ENCODE measurements around the gene FAM20B.
"Not testable (repeated sequence)": the region's sequence is repeated elsewhere in the genome, so short reads cannot be mapped to it uniquely, and the experiment has no call there.

Gene FAM20B, protein sequence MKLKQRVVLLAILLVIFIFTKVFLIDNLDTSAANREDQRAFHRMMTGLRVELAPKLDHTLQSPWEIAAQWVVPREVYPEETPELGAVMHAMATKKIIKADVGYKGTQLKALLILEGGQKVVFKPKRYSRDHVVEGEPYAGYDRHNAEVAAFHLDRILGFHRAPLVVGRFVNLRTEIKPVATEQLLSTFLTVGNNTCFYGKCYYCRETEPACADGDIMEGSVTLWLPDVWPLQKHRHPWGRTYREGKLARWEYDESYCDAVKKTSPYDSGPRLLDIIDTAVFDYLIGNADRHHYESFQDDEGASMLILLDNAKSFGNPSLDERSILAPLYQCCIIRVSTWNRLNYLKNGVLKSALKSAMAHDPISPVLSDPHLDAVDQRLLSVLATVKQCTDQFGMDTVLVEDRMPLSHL

GRCh38 chr1:179025125-179025974 is at the start of gene FAM20B:
FAM20B (plus strand) TSS chr1:179025894; CDS start chr1:179043848, 17,954 bp downstream.
- DNase-seq, result peak; percentile 93

- DNase-seq, result no peak
Measured at GRCh38 chr1:178976541-178976940, 49.2 kb upstream of the FAM20B start.

DNA sequence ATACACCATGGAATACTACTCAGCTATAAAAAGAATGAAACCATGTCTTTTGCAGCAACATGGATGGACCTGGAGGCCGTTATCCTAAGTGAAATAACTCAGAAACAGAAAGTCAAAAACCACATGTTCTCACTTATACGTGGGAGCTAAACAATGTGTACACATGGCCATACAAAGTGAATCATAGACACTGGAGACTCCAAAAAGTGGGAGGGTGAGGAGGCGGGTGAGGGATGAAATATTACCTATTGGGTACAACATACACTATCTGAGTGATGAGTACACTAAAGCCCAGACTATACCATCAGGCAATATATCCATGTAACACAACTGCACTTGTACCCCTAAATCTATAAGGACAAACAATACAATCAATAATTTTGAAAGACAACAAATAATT is 39.5 kb upstream of the FAM20B start:
- no peak for DNase-seq

- not testable (repeated sequence) for DNase-seq
Measured at GRCh38 chr1:178988198-178988597, 37.5 kb upstream of the FAM20B start.

- no peak for DNase-seq
Measured at GRCh38 chr1:178993559-178993958, 32.1 kb upstream of the FAM20B start.

DNA sequence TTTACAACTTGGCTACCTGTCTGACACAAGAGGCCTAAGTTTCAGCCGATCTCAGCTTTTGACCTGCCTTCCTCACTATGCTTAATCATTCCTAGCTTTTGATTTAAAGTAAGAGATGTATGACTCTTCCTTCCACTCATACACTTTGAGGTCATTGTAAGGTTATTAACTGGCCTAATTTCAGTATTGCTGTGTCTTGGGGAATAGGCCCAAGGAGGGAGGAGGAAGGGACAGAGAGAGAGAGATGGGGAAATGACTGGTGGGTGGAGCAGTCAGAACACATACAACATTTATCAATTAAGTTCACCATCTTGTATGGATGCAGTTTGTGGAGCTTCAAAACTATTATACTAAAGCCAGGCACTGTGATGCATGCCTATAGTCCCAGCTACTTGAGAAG is 28.3 kb upstream of the FAM20B start:
- no peak for DNase-seq

DNA sequence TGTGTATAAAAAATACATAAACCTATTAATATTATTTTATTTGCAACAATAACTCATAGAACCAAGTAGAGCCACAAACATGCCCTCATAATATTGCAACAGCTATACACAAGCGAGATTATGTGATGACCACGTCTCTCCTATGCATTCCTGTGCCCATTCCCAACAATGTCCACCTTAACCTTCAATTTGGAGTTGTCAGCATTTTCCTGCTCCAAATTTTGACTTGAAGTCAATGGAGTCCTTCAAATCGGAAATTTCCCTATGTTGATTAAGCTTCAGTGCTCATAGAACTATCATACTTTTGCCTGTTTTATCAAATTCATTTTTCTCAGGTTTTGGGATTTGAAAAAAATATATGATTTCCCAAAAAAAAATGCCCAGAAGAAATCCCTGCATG is 27.4 kb upstream of the FAM20B start:
- DNase-seq, result no peak

GRCh38 chr1:178999061-178999460 is 26.6 kb upstream of the FAM20B start:
- no peak for DNase-seq

- DNase-seq, result no peak
Measured at GRCh38 chr1:179001451-179001850, 24.2 kb upstream of the FAM20B start.

GRCh38 chr1:179002064-179002463 is 23.6 kb upstream of the FAM20B start:
- not testable (repeated sequence) for DNase-seq

GRCh38 chr1:179002552-179003345 is 22.9 kb upstream of the FAM20B start:
- peak; percentile 68 for DNase-seq

DNA sequence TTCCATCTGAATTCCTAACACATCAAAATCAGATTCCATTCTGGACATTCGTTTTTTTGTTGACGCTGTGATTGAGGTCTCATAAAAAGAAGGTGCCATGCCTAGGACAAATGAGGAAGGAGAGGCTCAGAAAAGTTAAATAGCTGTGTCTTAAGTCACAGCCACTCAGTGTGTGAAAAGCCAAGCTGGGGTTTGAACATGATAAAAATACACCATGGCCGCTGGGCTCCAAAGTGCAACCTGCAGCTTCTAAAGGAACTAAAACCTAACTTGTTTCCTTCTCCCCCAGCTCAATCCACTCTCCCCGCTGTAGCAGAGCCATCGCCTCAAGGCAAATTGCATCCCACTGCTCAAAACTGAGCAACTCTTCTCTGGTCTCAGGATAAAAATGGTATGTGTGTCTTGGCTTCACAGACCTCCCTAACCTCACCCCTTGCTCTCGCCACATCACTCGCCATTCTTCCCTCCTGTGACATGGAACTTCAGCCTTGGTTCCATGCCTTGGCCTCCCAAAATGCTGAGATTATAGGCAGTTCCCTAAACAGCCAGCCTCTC is 22.1 kb upstream of the FAM20B start:
- no peak for DNase-seq

GRCh38 chr1:179007233-179007632 is 18.5 kb upstream of the FAM20B start:
- DNase-seq, result no peak

- DNase-seq, result no peak
Measured at GRCh38 chr1:179010671-179011070, 15.0 kb upstream of the FAM20B start.

- DNase-seq, result no peak
Measured at GRCh38 chr1:179012038-179012437, 13.7 kb upstream of the FAM20B start.

DNA sequence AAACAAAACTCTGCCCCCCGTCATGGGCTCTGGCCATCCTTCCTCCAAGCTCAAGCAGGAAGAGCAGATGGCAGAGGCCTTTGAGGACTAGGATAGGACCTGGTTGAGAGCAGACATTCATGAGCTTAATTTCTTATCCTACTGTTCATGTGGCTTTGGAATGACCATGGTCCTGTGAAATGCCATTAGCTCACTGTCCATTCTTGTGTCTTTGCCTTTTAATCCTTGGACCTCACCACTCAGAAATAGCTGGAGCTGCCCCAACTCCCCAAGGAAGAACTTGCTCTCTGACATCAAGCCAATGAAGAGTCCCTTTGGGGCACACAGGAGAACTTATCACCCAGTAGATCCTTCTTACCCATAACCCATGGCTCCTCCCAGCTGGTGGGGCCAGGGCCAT is 11.6 kb upstream of the FAM20B start:
- DNase-seq, result no peak

GRCh38 chr1:179015396-179015795 is 10.3 kb upstream of the FAM20B start:
- no peak for DNase-seq

GRCh38 chr1:179016706-179017382 is 8.8 kb upstream of the FAM20B start:
- no peak for DNase-seq

DNA sequence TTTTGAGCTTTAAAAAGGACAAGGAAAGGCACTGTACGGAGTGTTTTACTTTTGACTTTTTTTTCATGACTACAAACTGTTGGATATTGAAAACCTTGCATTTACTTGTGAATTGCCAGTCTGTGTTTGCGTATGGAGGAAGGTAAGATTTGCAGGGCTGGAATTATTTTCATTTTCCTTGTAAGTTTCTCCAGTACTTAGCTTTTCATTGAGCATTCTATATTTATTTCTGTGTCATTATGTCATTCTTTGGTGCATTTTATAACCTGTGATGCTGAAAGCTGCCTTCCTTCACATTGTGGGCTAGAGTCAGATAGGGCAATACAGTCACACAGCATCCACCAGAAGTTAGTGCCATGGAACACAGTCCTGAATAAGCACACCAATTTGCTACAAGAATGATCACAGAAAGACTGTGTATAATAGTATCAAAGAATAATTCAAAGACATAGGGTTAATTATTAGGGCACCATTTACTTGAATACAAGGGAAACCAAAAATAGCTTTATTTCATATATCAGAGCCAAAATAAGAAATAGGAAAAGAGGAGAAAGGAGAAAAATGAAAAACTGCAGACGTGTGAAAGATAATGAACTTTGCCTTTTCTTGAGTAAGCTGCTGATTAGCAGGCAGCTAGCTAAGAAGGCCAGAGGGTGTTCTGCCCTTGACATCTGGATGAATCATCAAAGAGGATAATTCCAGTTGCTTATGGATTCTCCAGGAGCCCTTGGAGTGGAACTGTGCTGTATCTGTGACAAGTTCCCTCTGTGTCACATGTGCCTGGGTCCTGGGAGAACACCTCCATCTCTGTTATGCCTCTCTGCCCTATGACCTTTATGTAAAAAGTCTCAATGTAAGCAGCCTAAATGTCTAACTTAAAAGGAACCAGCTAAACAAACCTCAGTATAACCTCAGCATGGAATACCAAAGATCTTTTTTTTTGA is 8.0 kb upstream of the FAM20B start:
- no peak for DNase-seq

DNA sequence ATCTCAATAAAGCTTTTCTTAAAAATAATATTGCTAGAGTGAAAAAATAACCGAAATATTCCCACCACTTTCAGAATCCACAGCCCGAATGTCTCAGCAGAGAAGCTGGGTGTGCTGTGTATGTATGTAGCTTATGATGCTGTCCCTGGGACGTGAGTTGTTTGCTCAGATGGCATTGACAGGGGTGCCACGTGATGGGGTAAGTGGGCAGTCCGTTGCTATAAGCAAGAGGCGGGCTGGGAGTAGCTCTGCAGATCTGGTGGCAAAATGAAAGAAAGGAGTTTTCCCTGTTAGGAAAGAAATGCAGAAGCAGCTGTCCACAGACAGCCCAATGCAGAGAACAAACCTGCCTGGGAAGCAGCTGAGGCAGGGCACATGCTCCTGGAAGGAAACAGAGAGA is 3.8 kb upstream of the FAM20B start:
- no peak for DNase-seq
